Smooth muscle cell of bladder (primary cell): Measurements from ENCODE around the gene RHBDD1. TPM values are rescaled to one million over a fixed set of nuclear protein-coding genes. Genes with fewer than 3 reads are reported as not detected.

Source experiments
- total RNA-seq: library from RNA; depleted of rRNA; stranded (reverse); fragments of >200 nt; gene quantifications from 2 replicates; pipeline ENCODE4 v1.2.3, GENCODE V29; 2014

RHBDD1 gene, protein sequence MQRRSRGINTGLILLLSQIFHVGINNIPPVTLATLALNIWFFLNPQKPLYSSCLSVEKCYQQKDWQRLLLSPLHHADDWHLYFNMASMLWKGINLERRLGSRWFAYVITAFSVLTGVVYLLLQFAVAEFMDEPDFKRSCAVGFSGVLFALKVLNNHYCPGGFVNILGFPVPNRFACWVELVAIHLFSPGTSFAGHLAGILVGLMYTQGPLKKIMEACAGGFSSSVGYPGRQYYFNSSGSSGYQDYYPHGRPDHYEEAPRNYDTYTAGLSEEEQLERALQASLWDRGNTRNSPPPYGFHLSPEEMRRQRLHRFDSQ
- 22.8 and 40.1 TPM in 2 replicates for total RNA-seq

DNA sequence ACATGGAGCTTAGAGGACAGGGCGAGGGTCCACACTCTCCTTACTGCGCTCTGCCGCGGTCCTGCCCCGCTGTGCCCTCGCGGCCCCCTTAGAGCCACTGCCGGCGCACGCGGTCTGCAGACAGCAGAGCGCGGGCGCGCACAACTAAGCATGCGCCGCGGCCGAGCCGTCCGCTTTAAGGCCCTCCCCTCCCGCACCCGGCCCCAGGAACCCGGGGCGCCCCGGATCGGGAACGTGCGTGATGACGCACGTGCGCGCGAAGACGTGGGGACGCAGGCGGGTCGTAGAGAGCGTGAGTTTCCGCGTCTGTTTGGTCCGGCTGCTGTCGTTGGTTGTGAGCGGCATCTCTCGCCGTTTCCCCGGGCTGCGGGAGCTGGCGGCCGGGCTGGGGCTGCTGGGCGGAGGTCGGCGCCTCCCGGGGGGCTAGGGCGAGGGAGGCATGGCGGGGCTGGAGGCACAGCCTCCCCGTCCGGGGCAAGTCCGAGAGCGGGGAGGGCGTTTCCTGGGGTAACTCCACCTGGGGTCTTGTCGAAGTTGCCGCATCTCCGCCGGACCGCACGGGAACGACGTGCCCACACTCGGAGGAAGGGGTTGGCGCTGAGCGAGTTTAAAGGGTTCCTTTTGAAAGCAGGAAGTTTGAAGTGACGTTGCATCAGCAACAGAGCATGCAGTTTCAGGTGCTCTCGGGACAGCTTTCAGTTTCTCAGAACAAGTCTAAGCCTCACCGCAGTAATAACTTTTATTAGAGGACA lies at the start of gene RHBDD1:
Gene RHBDD1 (plus strand): TSS at position 259 of the 752 bp plus-strand sequence. CDS start 28,640 bp downstream, outside the sequence.

DNA sequence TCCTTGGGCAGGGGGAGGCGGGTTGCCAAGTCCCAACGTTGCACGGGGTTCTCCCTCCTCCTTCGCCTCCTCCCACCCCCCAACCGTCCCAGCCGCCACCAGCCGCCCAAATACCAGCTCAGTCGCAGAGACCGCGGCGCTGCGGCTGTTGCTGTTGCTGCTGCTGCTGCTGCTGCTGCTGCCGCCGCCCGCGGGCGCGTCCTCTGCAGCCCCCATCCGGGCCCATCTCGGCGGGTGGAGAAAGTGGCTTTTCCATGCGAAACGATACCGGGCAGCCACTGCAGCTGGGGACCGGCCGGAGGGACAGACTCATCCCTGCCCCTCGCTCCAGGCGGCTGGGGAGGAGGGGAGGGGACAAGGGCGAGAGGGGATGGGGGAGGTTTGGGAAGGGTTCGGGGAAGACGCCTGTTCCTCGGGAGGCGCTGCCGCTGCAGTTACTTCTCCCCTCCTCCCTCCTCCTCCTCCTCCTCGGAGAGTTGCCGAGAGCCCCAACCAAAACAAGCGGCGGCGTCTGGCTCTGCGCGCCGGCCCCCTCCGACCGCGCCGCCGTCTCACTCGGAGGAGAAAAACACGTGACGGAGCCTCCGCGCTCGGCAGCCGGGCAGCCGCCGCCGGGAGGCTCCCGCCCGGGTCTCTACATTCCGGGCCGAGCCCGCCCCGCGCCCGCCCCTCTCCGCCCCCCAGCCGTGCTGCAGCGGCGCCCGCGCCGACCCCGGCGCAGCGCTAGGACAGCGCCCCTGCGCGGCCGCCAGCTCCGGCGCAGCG lies 36.5 kb upstream of the RHBDD1 start, which contains the start of gene IRS1:
Gene IRS1 (minus strand): TSS at position 610 of the 765 bp plus-strand sequence. CDS start 1,082 bp downstream, outside the sequence.

Other genes with a start within 250 kb of the RHBDD1 start
- 10.0 and 10.7 TPM in 2 replicates for gene IRS1, start 36.2 kb upstream of the RHBDD1 start, total RNA-seq